H1 (cell line): ENCODE data around the gene RITA1. TPM values are rescaled to one million over a fixed set of nuclear protein-coding genes. Genes with fewer than 3 reads are reported as not detected.

Experiments used
- CTCF ChIA-PET: fragments of 300-600 bp; sonication (Branson Sonifier 250); formaldehyde crosslinking; loops from one replicate; lab custom pipeline; 2021; ENCODE audit not compliant: partially characterized antibody; lab: Charles Lee
- POLR2A ChIA-PET: fragments of 300-600 bp; sonication (Branson Sonifier 250); formaldehyde crosslinking; loops from one replicate; lab custom pipeline; 2021; ENCODE audit warnings: inconsistent platforms; ENCODE audit not compliant: partially characterized antibody; lab: Charles Lee
- DNase-seq, 2 experiments: peaks; one replicate each; pipeline versions ENCODE4 v3.0.0 to v3.0.0-alpha.2; 2010 to 2022; ENCODE audit warnings: low spot score in 2 of 2, low read depth in 1 of 2, mixed read lengths in 1 of 2
- FAIRE-seq: peaks from 2 replicates; lab custom pipeline; 2011; peaks lifted over from hg19 to GRCh38; lab: Jason Lieb, UNC
- H2AFZ ChIP-seq: 2 replicates; pipeline ENCODE4 v1.8.1; 2012; ENCODE audit warnings: low read length, inconsistent platforms
- H2AK5ac ChIP-seq: 2 replicates; pipeline ENCODE4 v1.6.1; 2013; ENCODE audit warnings: low read depth, low read length
- H2BK120ac ChIP-seq: replicated peaks from 2 replicates; pipeline ENCODE3; 2013; ENCODE audit warnings: low read depth, low read length, inconsistent platforms
- H2BK12ac ChIP-seq: 2 replicates; pipeline ENCODE4 v1.6.1; 2013; ENCODE audit warnings: low read depth, low read length
- H2BK15ac ChIP-seq: 2 replicates; pipeline ENCODE4 v1.6.1; 2013; ENCODE audit warnings: low read length
- H2BK20ac ChIP-seq: 2 replicates; pipeline ENCODE4 v1.6.1; 2013; ENCODE audit warnings: low read length
- H2BK5ac ChIP-seq: 2 replicates; pipeline ENCODE4 v1.6.1; 2013; ENCODE audit warnings: low read depth, low read length
- H3K14ac ChIP-seq: 2 replicates; pipeline ENCODE4 v1.6.1; 2013; ENCODE audit warnings: inconsistent platforms; ENCODE audit not compliant: insufficient read length
- H3K18ac ChIP-seq: 2 replicates; pipeline ENCODE4 v1.6.1; 2013; ENCODE audit warnings: low read length; ENCODE audit errors: extremely low read depth
- H3K23ac ChIP-seq: 2 replicates; pipeline ENCODE4 v1.6.1; 2013; ENCODE audit warnings: inconsistent platforms; ENCODE audit not compliant: insufficient read length
- H3K23me2 ChIP-seq: 2 replicates; pipeline ENCODE4 v1.6.1; 2013; ENCODE audit warnings: low read depth, low read length
- H3K27ac ChIP-seq: 2 replicates; pipeline ENCODE4 v1.6.1; 2011; ENCODE audit warnings: low read depth, low read length, inconsistent platforms
- H3K27me3 ChIP-seq, 4 experiments: replicated peaks in 1 of 4; 1 replicate in 1 of 4; 2 replicates in 3 of 4; pipeline versions ENCODE4 v1.6.1 to v1.8.1; 2011 to 2013; ENCODE audit warnings: low read length in 3 of 4, mild to moderate bottlenecking in 3 of 4, inconsistent platforms in 2 of 4, mixed read lengths in 2 of 4, moderate library complexity in 1 of 4; ENCODE audit not compliant: control insufficient read depth in 3 of 4, insufficient read depth in 3 of 4; ENCODE audit errors: extremely low read depth in 1 of 4
- H3K36me3 ChIP-seq, 4 experiments: 2 replicates each; pipeline versions ENCODE4 v1.6.1 to v1.8.1; 2011 to 2013; ENCODE audit warnings: mild to moderate bottlenecking in 4 of 4, low read length in 3 of 4, moderate library complexity in 2 of 4, control low read depth in 1 of 4, inconsistent platforms in 1 of 4; ENCODE audit not compliant: insufficient read depth in 4 of 4, control insufficient read depth in 2 of 4
- H3K4ac ChIP-seq: replicated peaks from 2 replicates; pipeline ENCODE3; 2013; ENCODE audit warnings: low read length, low read depth, mixed read lengths, inconsistent platforms; ENCODE audit not compliant: insufficient read length
- H3K4me1 ChIP-seq, 4 experiments: replicated peaks in 1 of 4; 1 replicate in 1 of 4; 2 replicates in 3 of 4; pipeline versions ENCODE4 v1.6.1 to v1.8.1; 2011 to 2013; ENCODE audit warnings: low read length in 3 of 4, inconsistent platforms in 2 of 4, mixed read lengths in 1 of 4; ENCODE audit not compliant: insufficient read depth in 4 of 4, control insufficient read depth in 3 of 4
- H3K4me2 ChIP-seq, 2 experiments: 2 replicates each; pipeline versions ENCODE4 v1.6.1 to v1.8.1; 2011 to 2013; ENCODE audit warnings: low read depth in 2 of 2, low read length in 2 of 2, control low read depth in 1 of 2, inconsistent platforms in 1 of 2, mild to moderate bottlenecking in 1 of 2; ENCODE audit not compliant: insufficient read depth in 1 of 2
- H3K4me3 ChIP-seq, 4 experiments: fragments of 200-600, 300-600 bp in 1 of 4; sonication (generic), shearing (Covaris generic), sonication (Bioruptor Twin) in 1 of 4; 2 replicates each; pipeline versions ENCODE4 v1.5.1 to v1.8.1; 2011 to 2016; ENCODE audit warnings: low read length in 4 of 4, low read depth in 3 of 4, control low read depth in 2 of 4, inconsistent platforms in 2 of 4, mild to moderate bottlenecking in 2 of 4, mixed read lengths in 1 of 4, moderate library complexity in 1 of 4; ENCODE audit not compliant: insufficient read depth in 2 of 4; ENCODE audit errors: extremely low read depth in 1 of 4
- H3K56ac ChIP-seq: replicated peaks from 2 replicates; pipeline ENCODE3; 2013; ENCODE audit warnings: low read depth, mild to moderate bottlenecking, mixed read lengths, low read length, inconsistent platforms; ENCODE audit not compliant: insufficient read length
- H3K79me1 ChIP-seq: 2 replicates; pipeline ENCODE4 v1.6.1; 2013; ENCODE audit warnings: low read depth, low read length, control low read depth
- H3K79me2 ChIP-seq, 2 experiments: 2 replicates each; pipeline versions ENCODE4 v1.6.1 to v1.8.1; 2012 to 2013; ENCODE audit warnings: low read length in 2 of 2, mild to moderate bottlenecking in 2 of 2, inconsistent platforms in 1 of 2; ENCODE audit not compliant: insufficient read depth in 2 of 2, control insufficient read depth in 1 of 2
- H3K9ac ChIP-seq, 4 experiments: replicated peaks in 1 of 4; 1 replicate in 1 of 4; 2 replicates in 3 of 4; pipeline versions ENCODE4 v1.6.1 to v1.8.1; 2011 to 2013; ENCODE audit warnings: low read depth in 3 of 4, low read length in 3 of 4, control low read depth in 2 of 4, mild to moderate bottlenecking in 2 of 4, moderate library complexity in 2 of 4, inconsistent platforms in 1 of 4; ENCODE audit errors: extremely low read depth in 1 of 4
- H3K9me3 ChIP-seq, 2 experiments: 2 replicates each; pipeline versions ENCODE4 v1.6.1 to v1.8.1; 2012 to 2013; ENCODE audit warnings: mild to moderate bottlenecking in 2 of 2, moderate library complexity in 2 of 2, control low read depth in 1 of 2, inconsistent platforms in 1 of 2, low read depth in 1 of 2, low read length in 1 of 2, mixed read lengths in 1 of 2; ENCODE audit not compliant: insufficient read depth in 2 of 2
- H4K20me1 ChIP-seq, 2 experiments: replicated peaks in 1 of 2; 2 replicates each; pipeline versions ENCODE3 to v1.8.1; 2011 to 2013; ENCODE audit warnings: inconsistent platforms in 2 of 2, low read length in 2 of 2, mild to moderate bottlenecking in 1 of 2; ENCODE audit not compliant: insufficient read depth in 2 of 2, control insufficient read depth in 1 of 2
- H4K5ac ChIP-seq: 2 replicates; pipeline ENCODE4 v1.6.1; 2013; ENCODE audit warnings: low read length, low read depth, mixed read lengths, inconsistent platforms; ENCODE audit not compliant: insufficient read length
- H4K8ac ChIP-seq: 2 replicates; pipeline ENCODE4 v1.8.0; 2013; ENCODE audit warnings: mild to moderate bottlenecking, moderate library complexity, low read length, inconsistent platforms; ENCODE audit not compliant: insufficient read depth; ENCODE audit errors: extremely low read depth
- H4K91ac ChIP-seq: replicated peaks from 2 replicates; pipeline ENCODE3; 2013; ENCODE audit warnings: low read length, mixed read lengths, inconsistent platforms; ENCODE audit not compliant: insufficient read length
- BACH1 ChIP-seq: IDR thresholded peaks from 2 replicates; pipeline ENCODE4 v1.6.1; 2012; ENCODE audit warnings: low read length, improper control_type of control experiment
- BRCA1 ChIP-seq: IDR thresholded peaks from 2 replicates; pipeline ENCODE4 v1.6.1; 2012; ENCODE audit warnings: low read depth, low read length, improper control_type of control experiment
- CTBP2 ChIP-seq: IDR thresholded peaks from 2 replicates; pipeline ENCODE4 v1.7.0; 2011; ENCODE audit warnings: borderline replicate concordance, mild to moderate bottlenecking, moderate library complexity, mixed read lengths, low read length; ENCODE audit not compliant: insufficient read depth, insufficient read length
- GABPA ChIP-seq: IDR thresholded peaks from 2 replicates; pipeline ENCODE4 v1.6.1; 2011; ENCODE audit warnings: mild to moderate bottlenecking, low read length, moderate library complexity, borderline replicate concordance; ENCODE audit not compliant: insufficient read depth
- KDM1A ChIP-seq: fragments of 200-600, 300-600 bp; sonication (generic); IDR thresholded peaks from 2 replicates; pipeline ENCODE4 v1.7.1; 2016; ENCODE audit warnings: mild to moderate bottlenecking, low read length, borderline replicate concordance
- KDM5A ChIP-seq: fragments of 200-600 bp; IDR thresholded peaks from 2 replicates; pipeline ENCODE4 v1.7.1; 2012; ENCODE audit warnings: mild to moderate bottlenecking, low read length, inconsistent platforms, mixed read lengths
- NRF1 ChIP-seq: IDR thresholded peaks from 2 replicates; pipeline ENCODE4 v1.6.1; 2011; ENCODE audit warnings: mild to moderate bottlenecking, low read depth, low read length, improper control_type of control experiment
- POU5F1 ChIP-seq: IDR thresholded peaks from 2 replicates; pipeline ENCODE4 v1.6.1; 2011; ENCODE audit warnings: low read depth, mild to moderate bottlenecking, low read length, moderate library complexity
- RAD21 ChIP-seq, 2 experiments: IDR thresholded peaks in 1 of 2; conservative IDR thresholded peaks in 1 of 2; 2 replicates each; pipeline ENCODE4 v1.6.1; 2011; ENCODE audit warnings: low read depth in 2 of 2, low read length in 2 of 2, improper control_type of control experiment in 1 of 2, inconsistent platforms in 1 of 2, mild to moderate bottlenecking in 1 of 2, moderate library complexity in 1 of 2
- SUZ12 ChIP-seq: fragments of 200-600 bp; sonication (generic); IDR thresholded peaks from 2 replicates; pipeline ENCODE4 v1.6.1; 2012; ENCODE audit warnings: mild to moderate bottlenecking, inconsistent platforms, low read length, moderate library complexity, mixed read lengths
- TAF1 ChIP-seq: IDR thresholded peaks from 2 replicates; pipeline ENCODE4 v1.6.1; 2011; ENCODE audit warnings: mild to moderate bottlenecking, low read depth, low read length
- TCF12 ChIP-seq: IDR thresholded peaks from 2 replicates; pipeline ENCODE4 v1.6.1; 2011; ENCODE audit warnings: low read depth, mild to moderate bottlenecking, low read length
- WGBS, 2 experiments: shearing (Covaris generic) in 1 of 2; methylation state at CpG; one replicate each; pipeline versions ENCODE4 v1.1.6 to v1.1.7; 2013 to 2015; ENCODE audit warnings: low lambda C conversion rate in 2 of 2, mixed read lengths in 2 of 2, inconsistent platforms in 1 of 2, low coverage in 1 of 2, missing lambda C conversion rate in 1 of 2; ENCODE audit not compliant: insufficient replicate concordance in 2 of 2, insufficient coverage in 1 of 2, insufficient read length in 1 of 2; ENCODE audit errors: extremely low coverage in 1 of 2, missing lambda C conversion rate in 1 of 2; 5-methylcytosine and 5-hydroxymethylcytosine counted together
- polyA plus RNA-seq, 7 experiments: library from polyadenylated mRNA; depleted of rRNA in 3 of 7; stranded (reverse) in 5 of 7; unstranded in 2 of 7; fragments of >200 nt in 5 of 7; fragments of 200-250 nt in 2 of 7; gene quantifications; 1 replicate in 5 of 7; 2 replicates in 1 of 7; 4 replicates in 1 of 7; pipeline versions ENCODE4 v1.2.1 to v1.2.3, GENCODE V29; 2011 to 2013; ENCODE audit warnings: missing spikeins in 2 of 7, mixed read lengths in 2 of 7
- total RNA-seq: library from RNA; stranded (reverse); fragmentation: NEBNext Ultra II Directional; extraction: Animal tissue kit (Norgen Biotek cat#: 25700); gene quantifications from 2 replicates; pipeline ENCODE4 v1.2.1, GENCODE V29; 2021
- TF ChIP-seq, protein P1 (sequence below): IDR thresholded peaks from 2 replicates; pipeline ENCODE4 v1.6.1; 2012; ENCODE audit warnings: inconsistent platforms

Gene RITA1
- total and polyA plus RNA-seq, 2 of the 8 experiments (the other 6 are each of a cell fraction or from before 2014, with no cell fraction given), result 24.1 to 25.8 TPM

DNA sequence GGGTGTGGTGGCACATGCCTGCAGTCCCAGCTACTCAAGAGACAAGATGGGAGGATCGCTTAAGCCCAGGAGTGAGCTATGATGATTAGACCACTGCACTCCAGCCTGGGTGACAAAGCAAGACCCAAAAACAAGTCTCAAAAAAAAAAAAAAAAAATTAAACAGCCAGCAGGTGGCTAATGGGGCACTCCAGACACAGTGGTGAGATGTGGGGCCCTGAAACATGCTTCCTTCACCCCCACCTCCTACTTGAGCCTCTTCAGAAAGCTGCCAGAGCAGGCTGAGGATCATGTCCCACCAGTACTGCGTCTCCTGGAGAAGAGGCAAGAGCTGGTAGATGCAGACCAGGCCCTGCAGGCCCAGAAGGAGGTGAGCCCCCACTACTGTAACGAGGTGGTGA, 33.9 kb upstream of the RITA1 start:
- H3K9me3 ChIP-seq, result no peaks in the 10 kb centered on the region
- TF ChIP-seq BACH1 (no peak), POU5F1 (no peak), RAD21 (IDR thresholded peaks at IDR 0.05 in 1 of 2, conservative IDR thresholded peaks at IDR 0.05 in 1 of 2; ENCODE audit: low read depth in 2 of 2, low read length in 2 of 2) (no peak), TCF12 (no peak), KDM5A (no peak), BRCA1 (no peak), KDM1A (no peak), NRF1 (no peak), SUZ12 (no peak), TAF1 (no peak), CTBP2 (no peak), GABPA (no peak)
- TF ChIP-seq, protein P1, sequence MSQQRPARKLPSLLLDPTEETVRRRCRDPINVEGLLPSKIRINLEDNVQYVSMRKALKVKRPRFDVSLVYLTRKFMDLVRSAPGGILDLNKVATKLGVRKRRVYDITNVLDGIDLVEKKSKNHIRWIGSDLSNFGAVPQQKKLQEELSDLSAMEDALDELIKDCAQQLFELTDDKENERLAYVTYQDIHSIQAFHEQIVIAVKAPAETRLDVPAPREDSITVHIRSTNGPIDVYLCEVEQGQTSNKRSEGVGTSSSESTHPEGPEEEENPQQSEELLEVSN, result no peak

More for the DNA sequence above, 33.9 kb upstream of the RITA1 start:
- H2BK12ac ChIP-seq, result peak overlapping the region; percentile 4; the same call in 1 of the 2 replicates
- ChIA-PET CTCF (interaction anchor here (0.5 to 7.9 kb wide), 14 partner anchors 8 to 1578 kb away, joined by 3 to 51 read pairs (median 5); partner anchors contain the start of gene RASAL1), POLR2A (no interaction called here)
- H2BK20ac ChIP-seq, result no peak overlapping the region; the same call in 1 of the 2 replicates
- no peak overlapping the region for H2AFZ ChIP-seq
- H4K8ac ChIP-seq, result no peak overlapping the region
- peaks cover 11% of the 10 kb centered on the region; the same call in 1 of the 2 replicates for H3K23me2 ChIP-seq
- H3K79me1 ChIP-seq, result no peaks in the 10 kb centered on the region
- H4K20me1 ChIP-seq, result peaks cover 0 to 2% of the 10 kb centered on the region in 2 experiments
- no peak overlapping the region for H3K4me3 ChIP-seq
- no peak overlapping the region for H3K56ac ChIP-seq
- no peak overlapping the region for H3K23ac ChIP-seq
- H3K9ac ChIP-seq, result no peak overlapping the region
- peaks cover 1 to 34% (median 26%) of the 10 kb centered on the region in 4 experiments for H3K27me3 ChIP-seq
- WGBS, 2 experiments, result 94% methylated on average over 3 of the region's 3 CpGs; no CpG with 5 or more reads in 1 of the 2 experiments
- H2AK5ac ChIP-seq, result no peak overlapping the region
- H3K79me2 ChIP-seq, result no peaks in the 10 kb centered on the region
- no peak overlapping the region for H4K91ac ChIP-seq
- H2BK15ac ChIP-seq, result 0 out of 2 replicates have a peak overlapping the region, but pooled peaks have one; percentile 65
- no peaks in the 10 kb centered on the region for H3K36me3 ChIP-seq
- no peak overlapping the region for H2BK5ac ChIP-seq
- no peak overlapping the region for H3K14ac ChIP-seq
- DNase-seq (no peak), FAIRE-seq (no peak)
- no peak overlapping the region for H2BK120ac ChIP-seq
- peaks cover 7 to 23% (median 19%) of the 10 kb centered on the region in 4 experiments for H3K4me1 ChIP-seq
- no peak overlapping the region for H3K18ac ChIP-seq
- no peak overlapping the region; a peak in 1 of 4 replicates for H3K4me2 ChIP-seq
- no peak overlapping the region for H3K27ac ChIP-seq
- no peak overlapping the region for H4K5ac ChIP-seq
- H3K4ac ChIP-seq, result no peak overlapping the region
